Frontal cortex (tissue), 4 donors: Measurements from ENCODE around the gene RNF123. TPM values are rescaled to one million over a fixed set of nuclear protein-coding genes. Genes with fewer than 3 reads are reported as not detected.

Experiments
- DNase-seq, 2 donors: peaks; one replicate each; pipeline ENCODE4 v3.0.0; 2012; ENCODE audit warnings: low spot score in 2 of 2
- FAIRE-seq: peaks from 2 replicates; lab custom pipeline; 2012; peaks lifted over from hg19 to GRCh38; lab: Jason Lieb, UNC
- total RNA-seq: library from RNA; depleted of rRNA; stranded (reverse); fragments of >200 nt; gene quantifications from one replicate; pipeline ENCODE4 v1.2.3, GENCODE V29; 2014
- donor health status: control.
- donor health status: control.
- donor health status: control.

RNF123 gene
- total RNA-seq, 1 donor from 2014 or later, result 25.3 TPM

GRCh38 chr3:49699281-49699979 lies 10.1 kb downstream of the RNF123 start:
- FAIRE-seq, result no peak
- DNase-seq, result no peak

GRCh38 chr3:49700014-49700413 lies 10.7 kb downstream of the RNF123 start:
- FAIRE-seq (no peak), DNase-seq (no peak)

- FAIRE-seq (no peak), DNase-seq (no peak)
These were observed 11.2 kb downstream of the RNF123 start for GRCh38 chr3:49700453-49701128.

- DNase-seq (no peak), FAIRE-seq (no peak)
These were observed 12.2 kb downstream of the RNF123 start for GRCh38 chr3:49701388-49702077.

GRCh38 chr3:49702672-49703071 lies 13.3 kb downstream of the RNF123 start:
- DNase-seq (no peak), FAIRE-seq (no peak)

GRCh38 chr3:49703443-49703927 lies 14.1 kb downstream of the RNF123 start:
- FAIRE-seq (no peak), DNase-seq (peak; percentile 73 to 92)

GRCh38 chr3:49703956-49704355 lies 14.6 kb downstream of the RNF123 start:
- no peak for FAIRE-seq
- no peak for DNase-seq

- DNase-seq (no peak), FAIRE-seq (no peak)
These were observed 15.3 kb downstream of the RNF123 start for GRCh38 chr3:49704629-49705028.

GRCh38 chr3:49705390-49705960 lies 16.1 kb downstream of the RNF123 start:
- no peak for FAIRE-seq
- DNase-seq, result no peak

GRCh38 chr3:49706456-49707112 lies 17.2 kb downstream of the RNF123 start:
- DNase-seq (no peak), FAIRE-seq (no peak)

GRCh38 chr3:49707113-49707480 lies 17.7 kb downstream of the RNF123 start:
- FAIRE-seq (no peak), DNase-seq (no peak)

- DNase-seq (no peak), FAIRE-seq (no peak)
These were observed 20.5 kb downstream of the RNF123 start for GRCh38 chr3:49709852-49710251.

GRCh38 chr3:49711489-49711888 lies 22.1 kb downstream of the RNF123 start:
- DNase-seq (no peak), FAIRE-seq (no peak)

- no peak for FAIRE-seq
- DNase-seq, result no peak
These were observed 22.8 kb downstream of the RNF123 start for GRCh38 chr3:49712166-49712565.

GRCh38 chr3:49712631-49713317 lies 23.4 kb downstream of the RNF123 start:
- no peak for DNase-seq
- no peak for FAIRE-seq

GRCh38 chr3:49713336-49714105 lies 24.2 kb downstream of the RNF123 start:
- no peak for FAIRE-seq
- no peak for DNase-seq

GRCh38 chr3:49714728-49715550 lies 25.6 kb downstream of the RNF123 start:
- FAIRE-seq, result no peak
- DNase-seq, result no peak

- DNase-seq (no peak), FAIRE-seq (no peak)
These were observed 26.3 kb downstream of the RNF123 start for GRCh38 chr3:49715611-49716121.
